ENCODE data around the gene MRM1.

Gene MRM1

DNA sequence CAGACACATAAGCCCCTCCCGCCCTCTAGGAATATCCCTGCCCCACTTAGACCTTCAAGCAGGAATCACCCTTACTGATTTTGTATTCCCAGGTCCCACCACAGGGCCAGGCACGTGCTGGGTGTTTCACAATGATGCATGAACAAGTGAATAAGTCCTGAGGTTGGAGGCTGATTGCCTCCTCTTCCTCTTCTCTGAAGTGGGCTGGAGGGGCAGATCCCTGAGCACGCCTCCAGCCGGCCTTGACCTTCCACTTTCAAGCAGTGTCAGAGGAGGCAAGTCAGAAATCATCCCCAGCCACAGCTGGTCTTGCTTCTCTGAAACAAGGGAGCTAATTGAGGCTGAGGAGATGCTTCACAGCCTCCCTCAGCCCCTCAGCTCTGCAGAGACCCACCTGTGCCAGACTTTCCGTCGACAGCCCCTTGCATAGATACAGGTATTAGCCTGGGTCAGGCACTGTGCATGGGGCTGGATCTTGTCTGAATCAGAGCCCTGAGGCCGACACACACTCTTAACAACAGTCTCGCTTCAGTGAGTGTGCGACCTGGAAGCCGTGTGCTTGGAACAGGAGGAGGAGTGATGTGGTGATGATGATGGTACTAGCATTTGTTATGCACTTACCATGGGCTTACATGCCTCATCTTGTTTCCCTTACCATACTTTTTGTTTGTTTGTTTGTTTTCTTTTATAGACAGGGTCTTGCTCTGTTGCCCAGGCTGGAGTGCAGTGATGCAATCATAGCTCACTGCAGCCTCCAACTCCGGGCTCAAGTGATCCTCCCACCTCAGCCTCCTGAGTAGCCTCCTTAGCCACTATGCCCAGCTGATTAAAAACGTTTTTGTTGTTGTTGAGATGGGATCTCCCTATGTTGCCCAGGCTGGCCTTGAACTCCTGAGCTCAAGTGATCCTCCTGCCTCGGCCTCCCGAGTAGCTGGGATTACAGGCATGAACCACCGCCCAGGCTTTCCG is 15.0 kb downstream of the MRM1 start:
- no peak overlapping the region for H4K91ac ChIP-seq (ENCODE audit: low read depth, low read length)
- H3K23ac ChIP-seq (ENCODE audit: low read length), result no peak overlapping the region
- H3K36me3 ChIP-seq (ENCODE audit: control insufficient read depth in 1 of 2, insufficient read depth in 2 of 2, low read length in 2 of 2), result no peaks in the 10 kb centered on the region
- no peak overlapping the region for H3K14ac ChIP-seq (ENCODE audit: low read length)
- H2BK12ac ChIP-seq (ENCODE audit: low read length), result no peak overlapping the region
- H2AK5ac ChIP-seq (ENCODE audit: low read length), result no peak overlapping the region
- H3K9me3 ChIP-seq (ENCODE audit: insufficient read depth, low read depth, low read length), result no peaks in the 10 kb centered on the region
- H3K4me2 ChIP-seq (ENCODE audit: low read length), result no peak overlapping the region
- H3K4me1 ChIP-seq (ENCODE audit: control insufficient read depth in 1 of 2, insufficient read depth in 2 of 2, low read length in 2 of 2), result no peaks in the 10 kb centered on the region
- no peak overlapping the region for H3K4ac ChIP-seq (ENCODE audit: low read depth, low read length)
- no peak overlapping the region for H3K18ac ChIP-seq (ENCODE audit: low read length)
- no peaks in the 10 kb centered on the region for H3K27me3 ChIP-seq (ENCODE audit: insufficient read depth, low read length)
- H3K9ac ChIP-seq (ENCODE audit: low read length), result no peak overlapping the region
- H2BK5ac ChIP-seq (ENCODE audit: low read depth, low read length, poor library complexity), result no peak overlapping the region
- H4K8ac ChIP-seq (ENCODE audit: low read depth, low read length), result no peak overlapping the region
- H2AFZ ChIP-seq (ENCODE audit: insufficient read depth, low read length, poor library complexity), result no peak overlapping the region
- H3K79me1 ChIP-seq (ENCODE audit: low read length), result no peaks in the 10 kb centered on the region
- H3K4me3 ChIP-seq (ENCODE audit: low read depth, low read length), result no peak overlapping the region
- H3K27ac ChIP-seq (ENCODE audit: low read depth, low read length), result no peak overlapping the region
- H4K12ac ChIP-seq (ENCODE audit: low read depth, low read length), result no peak overlapping the region
- H3K79me2 ChIP-seq (ENCODE audit: control insufficient read depth, insufficient read depth, low read length, poor library complexity), result no peaks in the 10 kb centered on the region
- no peak overlapping the region for H2BK120ac ChIP-seq (ENCODE audit: insufficient read depth, low read length, poor library complexity)
- WGBS (ENCODE audit: extremely low coverage, insufficient coverage, insufficient read length), result no CpG with 5 or more reads among the region's 16 CpGs
- DNase-seq, result no peak

DNA sequence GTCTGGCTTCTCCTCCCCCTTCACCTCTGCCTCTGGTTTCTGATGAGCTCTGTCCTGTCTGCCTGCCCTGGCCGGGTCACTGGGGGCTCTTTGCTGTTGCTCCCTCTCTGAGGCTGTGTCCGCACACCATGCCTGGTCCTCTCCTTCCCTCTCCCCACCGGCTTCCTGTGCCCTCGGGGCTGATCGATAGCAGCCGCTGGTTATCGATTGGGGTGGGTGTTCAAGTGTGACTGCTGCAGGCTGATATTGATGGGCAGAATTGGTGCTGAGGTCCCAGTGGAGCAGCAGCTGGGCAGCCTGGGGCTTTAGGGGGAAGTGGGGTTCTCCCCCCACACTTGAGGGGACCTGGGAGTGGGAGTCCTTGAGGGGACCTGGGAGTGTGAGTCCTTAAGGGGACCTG is 16.4 kb downstream of the MRM1 start:
- Histone ChIP-seq H3K23ac (ENCODE audit: low read length) (no peak overlapping the region), H2BK120ac (ENCODE audit: insufficient read depth, low read length, poor library complexity) (no peak overlapping the region), H3K18ac (ENCODE audit: low read length) (no peak overlapping the region), H2BK5ac (ENCODE audit: low read depth, low read length, poor library complexity) (no peak overlapping the region), H4K8ac (ENCODE audit: low read depth, low read length) (no peak overlapping the region), H2AK5ac (ENCODE audit: low read length) (no peak overlapping the region), H3K4me3 (ENCODE audit: low read depth, low read length) (no peak overlapping the region), H3K4me1 (ENCODE audit: control insufficient read depth in 1 of 2, insufficient read depth in 2 of 2, low read length in 2 of 2) (no peaks in the 10 kb centered on the region), H3K36me3 (ENCODE audit: control insufficient read depth in 1 of 2, insufficient read depth in 2 of 2, low read length in 2 of 2) (no peaks in the 10 kb centered on the region), H3K4ac (ENCODE audit: low read depth, low read length) (no peak overlapping the region), H4K12ac (ENCODE audit: low read depth, low read length) (no peak overlapping the region), H2BK12ac (ENCODE audit: low read length) (no peak overlapping the region), H3K27ac (ENCODE audit: low read depth, low read length) (no peak overlapping the region), H3K4me2 (ENCODE audit: low read length) (no peak overlapping the region), H2AFZ (ENCODE audit: insufficient read depth, low read length, poor library complexity) (no peak overlapping the region), H3K79me1 (ENCODE audit: low read length) (no peaks in the 10 kb centered on the region), H3K9ac (ENCODE audit: low read length) (no peak overlapping the region), H4K91ac (ENCODE audit: low read depth, low read length) (no peak overlapping the region), H3K14ac (ENCODE audit: low read length) (no peak overlapping the region), H3K79me2 (ENCODE audit: control insufficient read depth, insufficient read depth, low read length, poor library complexity) (no peaks in the 10 kb centered on the region), H3K9me3 (ENCODE audit: insufficient read depth, low read depth, low read length) (no peaks in the 10 kb centered on the region), H3K27me3 (ENCODE audit: insufficient read depth, low read length) (no peaks in the 10 kb centered on the region)
- no CpG with 5 or more reads among the region's 7 CpGs for WGBS (ENCODE audit: extremely low coverage, insufficient coverage, insufficient read length)
- DNase-seq, result no peak

DNA sequence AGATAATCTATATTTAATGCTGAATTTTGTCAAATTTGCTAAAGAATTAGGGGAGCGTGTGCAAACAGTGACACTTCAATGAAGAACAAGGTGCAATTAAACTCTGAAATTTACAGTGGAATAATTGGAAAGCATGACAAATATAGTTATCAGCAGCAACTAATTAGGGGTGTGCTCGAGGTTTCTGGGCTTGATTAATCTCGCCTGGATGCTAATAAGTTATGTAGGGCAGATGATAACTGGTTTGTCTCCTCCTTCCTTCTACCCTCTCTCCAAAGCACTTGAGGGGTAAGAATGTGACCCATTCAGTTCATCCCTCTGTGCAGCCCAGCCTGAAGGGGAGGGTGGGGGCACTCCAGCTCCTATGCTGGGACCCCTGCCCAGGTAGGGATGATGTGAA is 21.9 kb downstream of the MRM1 start:
- Histone ChIP-seq H3K79me2 (ENCODE audit: control insufficient read depth, insufficient read depth, low read length, poor library complexity) (no peaks in the 10 kb centered on the region), H4K12ac (ENCODE audit: low read depth, low read length) (no peak overlapping the region), H3K9me3 (ENCODE audit: insufficient read depth, low read depth, low read length) (peaks cover 2% of the 10 kb centered on the region), H3K36me3 (ENCODE audit: control insufficient read depth in 1 of 2, insufficient read depth in 2 of 2, low read length in 2 of 2) (no peaks in the 10 kb centered on the region), H2AK5ac (ENCODE audit: low read length) (no peak overlapping the region), H3K27ac (ENCODE audit: low read depth, low read length) (no peak overlapping the region), H3K18ac (ENCODE audit: low read length) (no peak overlapping the region), H2BK120ac (ENCODE audit: insufficient read depth, low read length, poor library complexity) (no peak overlapping the region), H3K4me2 (ENCODE audit: low read length) (no peak overlapping the region), H4K8ac (ENCODE audit: low read depth, low read length) (no peak overlapping the region), H3K4me3 (ENCODE audit: low read depth, low read length) (no peak overlapping the region), H3K14ac (ENCODE audit: low read length) (no peak overlapping the region), H3K9ac (ENCODE audit: low read length) (no peak overlapping the region), H3K4me1 (ENCODE audit: control insufficient read depth in 1 of 2, insufficient read depth in 2 of 2, low read length in 2 of 2) (no peaks in the 10 kb centered on the region), H3K27me3 (ENCODE audit: insufficient read depth, low read length) (no peaks in the 10 kb centered on the region), H3K79me1 (ENCODE audit: low read length) (no peaks in the 10 kb centered on the region), H4K91ac (ENCODE audit: low read depth, low read length) (no peak overlapping the region), H2BK5ac (ENCODE audit: low read depth, low read length, poor library complexity) (no peak overlapping the region), H2AFZ (ENCODE audit: insufficient read depth, low read length, poor library complexity) (no peak overlapping the region), H3K4ac (ENCODE audit: low read depth, low read length) (no peak overlapping the region), H2BK12ac (ENCODE audit: low read length) (no peak overlapping the region), H3K23ac (ENCODE audit: low read length) (no peak overlapping the region)
- no CpG with 5 or more reads among the region's 3 CpGs for WGBS (ENCODE audit: extremely low coverage, insufficient coverage, insufficient read length)
- DNase-seq, result no peak

DNA sequence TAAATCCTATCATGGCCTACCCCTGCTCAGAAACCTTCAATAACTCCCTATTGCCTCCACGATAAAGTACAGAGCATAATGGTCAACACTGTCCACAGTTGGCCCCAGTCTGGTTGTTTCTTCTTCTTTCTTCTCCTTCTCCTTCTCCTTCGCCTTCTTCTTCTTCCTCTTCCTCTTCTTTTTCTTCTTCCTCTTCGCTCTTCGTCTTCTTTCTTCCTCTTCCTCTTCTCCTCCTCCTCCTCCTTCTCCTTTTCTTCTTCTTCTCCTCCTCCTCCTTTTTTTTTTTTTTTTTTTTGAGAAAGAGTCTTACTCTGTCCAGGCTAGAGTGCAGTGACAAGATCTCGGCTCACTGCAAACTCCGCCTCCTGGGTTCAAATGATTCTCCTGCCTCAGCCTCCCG is 23.8 kb downstream of the MRM1 start:
- H4K8ac ChIP-seq (ENCODE audit: low read depth, low read length), result no peak overlapping the region
- no peaks in the 10 kb centered on the region for H3K79me1 ChIP-seq (ENCODE audit: low read length)
- no peak overlapping the region for H3K4me3 ChIP-seq (ENCODE audit: low read depth, low read length)
- H3K18ac ChIP-seq (ENCODE audit: low read length), result no peak overlapping the region
- no peaks in the 10 kb centered on the region for H3K4me1 ChIP-seq (ENCODE audit: control insufficient read depth in 1 of 2, insufficient read depth in 2 of 2, low read length in 2 of 2)
- H3K14ac ChIP-seq (ENCODE audit: low read length), result no peak overlapping the region
- no peaks in the 10 kb centered on the region for H3K79me2 ChIP-seq (ENCODE audit: control insufficient read depth, insufficient read depth, low read length, poor library complexity)
- no peak overlapping the region for H2AK5ac ChIP-seq (ENCODE audit: low read length)
- H3K4me2 ChIP-seq (ENCODE audit: low read length), result no peak overlapping the region
- WGBS (ENCODE audit: extremely low coverage, insufficient coverage, insufficient read length), result 96% methylated on average over 3 of the region's 7 CpGs
- H2BK5ac ChIP-seq (ENCODE audit: low read depth, low read length, poor library complexity), result no peak overlapping the region
- no peaks in the 10 kb centered on the region for H3K27me3 ChIP-seq (ENCODE audit: insufficient read depth, low read length)
- H4K91ac ChIP-seq (ENCODE audit: low read depth, low read length), result no peak overlapping the region
- H2AFZ ChIP-seq (ENCODE audit: insufficient read depth, low read length, poor library complexity), result no peak overlapping the region
- H4K12ac ChIP-seq (ENCODE audit: low read depth, low read length), result no peak overlapping the region
- H3K23ac ChIP-seq (ENCODE audit: low read length), result no peak overlapping the region
- DNase-seq, result no peak
- no peaks in the 10 kb centered on the region for H3K36me3 ChIP-seq (ENCODE audit: control insufficient read depth in 1 of 2, insufficient read depth in 2 of 2, low read length in 2 of 2)
- peaks cover 2% of the 10 kb centered on the region for H3K9me3 ChIP-seq (ENCODE audit: insufficient read depth, low read depth, low read length)
- H2BK120ac ChIP-seq (ENCODE audit: insufficient read depth, low read length, poor library complexity), result no peak overlapping the region
- no peak overlapping the region for H3K9ac ChIP-seq (ENCODE audit: low read length)
- no peak overlapping the region for H2BK12ac ChIP-seq (ENCODE audit: low read length)
- H3K4ac ChIP-seq (ENCODE audit: low read depth, low read length), result no peak overlapping the region
- H3K27ac ChIP-seq (ENCODE audit: low read depth, low read length), result no peak overlapping the region

Data from trophoblast cell (in vitro differentiated cells and primary cell).